IMR-90 (cell line): Measurements from ENCODE around the gene CCNYL1. TPM values are rescaled to one million over a fixed set of nuclear protein-coding genes. Genes with fewer than 3 reads are reported as not detected.

Experiments
- ATAC-seq: fragments of 200-7000 bp; cut with Tn5 transposase; 2 replicates; pipeline ENCODE4 v1.9.1; 2020; ENCODE audit warnings: low read depth, mild to moderate bottlenecking, moderate library complexity
- BruUV-seq: library from RNA; stranded (reverse); fragments of 400-500 nt; replicated peaks from 2 replicates; lab custom pipeline; 2021; lab: Mats Ljungman, UMichigan
- CTCF ChIA-PET: fragments of 300-600 bp; formaldehyde crosslinking; extraction: SDS; loops from one replicate; lab custom pipeline; 2021; ENCODE audit warnings: antibody characterized with exemption; lab: Yijun Ruan, JAX
- POLR2A ChIA-PET: fragments of 300-600 bp; sonication (Branson Sonifier 250); formaldehyde crosslinking; loops from one replicate; lab custom pipeline; 2022; ENCODE audit warnings: antibody characterized with exemption; ENCODE audit not compliant: unreplicated experiment; lab: Charles Lee
- DNase-seq: peaks from one replicate; pipeline ENCODE4 v3.0.0; 2013
- H2AFZ ChIP-seq: replicated peaks from 2 replicates; pipeline ENCODE3; 2013; ENCODE audit warnings: low read length, mild to moderate bottlenecking; ENCODE audit not compliant: poor library complexity
- H2AK5ac ChIP-seq: 2 replicates; pipeline ENCODE4 v1.6.1; 2013; ENCODE audit warnings: low read depth, low read length, inconsistent platforms
- H2AK9ac ChIP-seq: replicated peaks from 2 replicates; pipeline ENCODE3; 2013; ENCODE audit warnings: mild to moderate bottlenecking, low read depth, low read length, moderate library complexity; ENCODE audit not compliant: poor library complexity
- H2BK120ac ChIP-seq: 2 replicates; pipeline ENCODE4 v1.6.1; 2013; ENCODE audit warnings: low read depth, low read length, inconsistent platforms
- H2BK15ac ChIP-seq: 3 replicates; pipeline ENCODE4 v1.6.1; 2013; ENCODE audit warnings: low read depth, low read length, inconsistent platforms
- H2BK20ac ChIP-seq: 2 replicates; pipeline ENCODE4 v1.6.1; 2013; ENCODE audit warnings: low read depth, mild to moderate bottlenecking, inconsistent platforms, low read length, moderate library complexity
- H2BK5ac ChIP-seq: 2 replicates; pipeline ENCODE4 v1.6.1; 2013; ENCODE audit warnings: mild to moderate bottlenecking, low read depth, low read length, inconsistent platforms; ENCODE audit not compliant: poor library complexity, severe bottlenecking
- H3K14ac ChIP-seq: replicated peaks from 2 replicates; pipeline ENCODE4 v1.6.1; 2013; ENCODE audit warnings: low read depth, low read length, inconsistent platforms
- H3K18ac ChIP-seq: 2 replicates; pipeline ENCODE4 v1.6.1; 2013; ENCODE audit warnings: low read depth, low read length, control low read depth
- H3K23ac ChIP-seq: 2 replicates; pipeline ENCODE4 v1.6.1; 2013; ENCODE audit warnings: low read depth, low read length, inconsistent platforms
- H3K27ac ChIP-seq: 2 replicates; pipeline ENCODE4 v1.5.1; 2013; ENCODE audit warnings: mild to moderate bottlenecking, control low read depth, low read length; ENCODE audit not compliant: insufficient read depth
- H3K27me3 ChIP-seq: 2 replicates; pipeline ENCODE4 v1.6.1; 2013; ENCODE audit warnings: low read length; ENCODE audit not compliant: control insufficient read depth, insufficient read depth
- H3K36me3 ChIP-seq: 2 replicates; pipeline ENCODE4 v1.6.1; 2013; ENCODE audit warnings: low read length, mixed read lengths; ENCODE audit not compliant: control insufficient read depth, insufficient read depth
- H3K4ac ChIP-seq: 2 replicates; pipeline ENCODE4 v1.6.1; 2013; ENCODE audit warnings: low read depth, low read length, inconsistent platforms
- H3K4me1 ChIP-seq: 2 replicates; pipeline ENCODE4 v1.6.1; 2013; ENCODE audit warnings: low read length, mixed read lengths; ENCODE audit not compliant: control insufficient read depth, insufficient read depth
- H3K4me2 ChIP-seq: 2 replicates; pipeline ENCODE4 v1.6.1; 2013; ENCODE audit warnings: low read depth, mild to moderate bottlenecking, control low read depth, low read length, moderate library complexity
- H3K4me3 ChIP-seq: 2 replicates; pipeline ENCODE4 v1.5.1; 2013; ENCODE audit warnings: low read depth, mild to moderate bottlenecking, control low read depth, low read length, moderate library complexity; ENCODE audit not compliant: insufficient read depth
- H3K56ac ChIP-seq: 2 replicates; pipeline ENCODE4 v1.6.1; 2013; ENCODE audit warnings: low read length, inconsistent platforms; ENCODE audit not compliant: insufficient read depth; ENCODE audit errors: extremely low read depth
- H3K79me1 ChIP-seq, 2 experiments: 2 replicates each; pipeline ENCODE4 v1.6.1; 2013; ENCODE audit warnings: low read length in 2 of 2, inconsistent platforms in 1 of 2, low read depth in 1 of 2
- H3K9ac ChIP-seq: 2 replicates; pipeline ENCODE4 v1.6.1; 2013; ENCODE audit warnings: low read depth, low read length, control low read depth
- H3K9me1 ChIP-seq: 2 replicates; pipeline ENCODE4 v1.6.1; 2013; ENCODE audit warnings: low read length, inconsistent platforms; ENCODE audit not compliant: insufficient read depth
- H3K9me3 ChIP-seq: 2 replicates; pipeline ENCODE4 v1.6.1; 2013; ENCODE audit warnings: low read length; ENCODE audit not compliant: control insufficient read depth, insufficient read depth
- H4K20me1 ChIP-seq: 2 replicates; pipeline ENCODE4 v1.6.1; 2013; ENCODE audit warnings: low read length, inconsistent platforms; ENCODE audit not compliant: insufficient read depth
- H4K5ac ChIP-seq: 2 replicates; pipeline ENCODE4 v1.6.1; 2013; ENCODE audit warnings: mild to moderate bottlenecking, low read depth, low read length, control low read depth
- H4K8ac ChIP-seq, 2 experiments: 2 replicates each; pipeline ENCODE4 v1.6.1; 2013; ENCODE audit warnings: low read depth in 2 of 2, low read length in 2 of 2, control low read depth in 1 of 2, inconsistent platforms in 1 of 2
- H4K91ac ChIP-seq: 2 replicates; pipeline ENCODE4 v1.6.1; 2013; ENCODE audit warnings: low read depth, low read length, inconsistent platforms; ENCODE audit not compliant: insufficient read depth
- CHD1 ChIP-seq: IDR thresholded peaks from 2 replicates; pipeline ENCODE4 v1.6.1; 2012; ENCODE audit warnings: low read depth, low read length, improper control_type of control experiment
- MAFK ChIP-seq: IDR thresholded peaks from 2 replicates; pipeline ENCODE4 v1.6.1; 2012; ENCODE audit warnings: low read depth, low read length, improper control_type of control experiment
- WGBS, 2 experiments: methylation state at CpG; one replicate each; pipeline versions ENCODE4 v1.1.5 to v1.1.7; 2013; ENCODE audit warnings: missing lambda C conversion rate in 2 of 2; ENCODE audit not compliant: insufficient read length in 1 of 2; ENCODE audit errors: extremely low coverage in 2 of 2; 5-methylcytosine and 5-hydroxymethylcytosine counted together
- dilution Hi-C: fragments of 300-500 bp; cut with HindIII; formaldehyde crosslinking; loops from one replicate; pipeline ENCODE4 v1.14.3; 2018; ENCODE audit warnings: low sequenced_read_pairs; ENCODE audit not compliant: unreplicated experiment
- in situ Hi-C: fragments of 300-500 bp; cut with MboI; formaldehyde crosslinking; loops from 3 replicates; pipeline ENCODE4 v1.14.3; 2019; ENCODE audit warnings: low sequenced_read_pairs, inconsistent platforms, mixed read lengths
- intact Hi-C: fragments of 100-400 bp; cut with micrococcal nuclease; formaldehyde crosslinking; loops from 2 replicates; pipeline ENCODE4 v1.10.0; 2022
- polyA plus RNA-seq, 3 experiments: library from polyadenylated mRNA; depleted of rRNA; stranded (reverse); fragments of >200 nt; gene quantifications; 2 replicates each; pipeline ENCODE4 v1.2.3, GENCODE V29; 2012; ENCODE audit warnings: low replicate concordance in 1 of 3
- total RNA-seq: library from RNA; depleted of rRNA; stranded (reverse); fragments of >200 nt; gene quantifications from 2 replicates; pipeline ENCODE4 v1.2.3, GENCODE V29; 2012

Gene CCNYL1
- total and polyA plus RNA-seq, 2 of the 4 experiments (the other 2 are of a cell fraction) = 5.4 to 7.3 TPM

DNA sequence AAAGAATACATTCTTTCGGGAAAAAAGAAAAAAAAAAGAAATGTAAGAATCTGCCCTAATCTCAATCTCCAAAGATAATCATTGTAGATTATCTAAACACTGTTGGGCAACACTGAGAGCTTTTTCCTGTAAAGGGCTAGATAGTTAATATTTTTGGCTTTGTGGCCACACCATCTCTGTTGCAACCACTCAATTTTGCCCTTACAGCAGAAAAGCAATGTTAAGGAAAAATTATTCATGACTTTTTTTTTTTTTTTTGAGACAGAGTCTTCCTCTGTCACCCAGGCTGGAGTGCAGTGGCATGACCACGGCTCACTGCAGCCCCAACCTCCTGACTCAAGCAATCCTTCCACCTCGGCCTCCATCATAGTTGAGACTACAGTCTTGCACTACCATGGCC, 75.6 kb downstream of the CCNYL1 start:
- Histone ChIP-seq H2AFZ (no peak overlapping the region), H2BK20ac (no peak overlapping the region), H3K9me1 (0 out of 2 replicates have a peak, but pooled peaks cover 2% of the 10 kb centered on the region), H3K23ac (no peak overlapping the region), H3K9me3 (no peaks in the 10 kb centered on the region), H3K4me1 (no peaks in the 10 kb centered on the region), H4K20me1 (no peaks in the 10 kb centered on the region), H2AK5ac (no peak overlapping the region), H3K79me1 (no peaks in the 10 kb centered on the region), H2BK15ac (no peak overlapping the region), H4K8ac (no peak overlapping the region), H3K27ac (no peak overlapping the region), H2BK5ac (no peak overlapping the region), H4K5ac (no peak overlapping the region), H4K91ac (no peak overlapping the region), H3K18ac (no peak overlapping the region), H3K36me3 (no peaks in the 10 kb centered on the region), H3K14ac (no peak overlapping the region), H3K4me3 (no peak overlapping the region), H3K27me3 (peaks cover 14% of the 10 kb centered on the region), H3K9ac (no peak overlapping the region), H3K4ac (no peak overlapping the region), H2BK120ac (no peak overlapping the region), H3K4me2 (no peak overlapping the region), H3K56ac (no peak overlapping the region), H2AK9ac (no peak overlapping the region)
- no TSS peak for BruUV-seq
- intact Hi-C loops = no loop called here
- dilution Hi-C loops = no loop called here
- DNase-seq (no peak), ATAC-seq (no peak)
- ChIA-PET CTCF (interaction anchor here (0.9 kb wide), 1 partner anchor 278 kb away, joined by 3 read pairs; no protein-coding TSS in a partner anchor), POLR2A (no interaction called here)
- in situ Hi-C loops = no loop called here
- WGBS, 2 experiments = no CpG with 5 or more reads among the region's 3 CpGs
- TF ChIP-seq MAFK (no peak), CHD1 (no peak)
